ENCODE results near the gene TNNC1. TPM values are rescaled to one million over a fixed set of nuclear protein-coding genes. Genes with fewer than 3 reads are reported as not detected.

TNNC1 gene
- total and polyA plus RNA-seq, 2 donors (not counting 1 experiment from before 2014, with no cell fraction given), result 1.1 to 5.4 TPM

DNA sequence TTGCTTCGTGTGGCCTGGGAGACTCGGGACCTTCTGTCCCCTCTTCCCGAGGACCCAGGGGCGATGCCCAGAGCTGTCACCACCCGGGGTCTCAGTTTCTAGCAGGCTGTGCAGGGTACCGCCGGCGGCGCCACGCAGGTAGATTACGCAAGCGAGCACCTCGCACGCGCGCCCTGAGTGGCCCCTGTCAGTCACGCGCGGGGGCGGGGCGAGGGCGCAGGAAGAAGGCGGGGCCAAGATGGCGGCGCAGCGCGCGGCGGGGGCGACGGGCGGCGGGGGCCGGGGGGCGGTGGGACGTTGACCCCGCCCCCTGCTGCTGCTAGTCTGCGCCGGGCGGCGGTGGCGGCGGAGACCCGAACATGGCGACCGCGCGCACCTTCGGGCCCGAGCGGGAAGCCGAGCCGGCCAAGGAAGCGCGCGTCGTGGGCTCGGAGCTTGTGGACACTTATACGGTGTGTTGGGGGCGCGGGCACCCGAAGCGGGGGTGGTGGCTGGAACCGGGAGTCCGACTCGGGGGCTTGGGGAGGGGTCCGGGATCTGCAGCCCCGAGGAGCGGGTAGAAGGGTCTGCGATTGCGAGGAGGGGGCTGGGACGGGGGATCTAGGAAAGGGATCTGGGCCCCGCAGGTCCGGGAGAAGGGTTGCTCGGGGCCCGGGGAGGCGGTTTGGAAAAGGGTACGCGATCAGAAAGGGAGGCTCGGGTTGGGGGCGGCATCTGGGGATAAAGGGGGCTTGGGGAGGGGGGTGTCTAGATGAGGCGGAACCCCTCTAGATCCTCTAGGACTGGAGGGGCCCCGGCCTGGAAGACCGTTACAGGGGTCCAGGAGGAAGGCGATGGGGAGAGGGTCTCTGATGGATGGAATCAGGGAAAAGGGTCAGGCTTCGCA lies 1.7 kb upstream of the TNNC1 start, which contains the start of gene NISCH:
TSS of gene NISCH (plus strand) at position 322 of the 886 bp plus-strand sequence. CDS start at position 360, 38 bp downstream.
- under 1% methylated on average over 86 of the region's 86 CpGs for WGBS (ENCODE audit: insufficient coverage)
- no peak for TF ChIP-seq EZH2 (IDR thresholded peaks at IDR 0.05; ENCODE audit: borderline replicate concordance, insufficient read depth, low read depth, low read length, poor library complexity, severe bottlenecking)
- TF ChIP-seq, protein P1, sequence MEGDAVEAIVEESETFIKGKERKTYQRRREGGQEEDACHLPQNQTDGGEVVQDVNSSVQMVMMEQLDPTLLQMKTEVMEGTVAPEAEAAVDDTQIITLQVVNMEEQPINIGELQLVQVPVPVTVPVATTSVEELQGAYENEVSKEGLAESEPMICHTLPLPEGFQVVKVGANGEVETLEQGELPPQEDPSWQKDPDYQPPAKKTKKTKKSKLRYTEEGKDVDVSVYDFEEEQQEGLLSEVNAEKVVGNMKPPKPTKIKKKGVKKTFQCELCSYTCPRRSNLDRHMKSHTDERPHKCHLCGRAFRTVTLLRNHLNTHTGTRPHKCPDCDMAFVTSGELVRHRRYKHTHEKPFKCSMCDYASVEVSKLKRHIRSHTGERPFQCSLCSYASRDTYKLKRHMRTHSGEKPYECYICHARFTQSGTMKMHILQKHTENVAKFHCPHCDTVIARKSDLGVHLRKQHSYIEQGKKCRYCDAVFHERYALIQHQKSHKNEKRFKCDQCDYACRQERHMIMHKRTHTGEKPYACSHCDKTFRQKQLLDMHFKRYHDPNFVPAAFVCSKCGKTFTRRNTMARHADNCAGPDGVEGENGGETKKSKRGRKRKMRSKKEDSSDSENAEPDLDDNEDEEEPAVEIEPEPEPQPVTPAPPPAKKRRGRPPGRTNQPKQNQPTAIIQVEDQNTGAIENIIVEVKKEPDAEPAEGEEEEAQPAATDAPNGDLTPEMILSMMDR (IDR thresholded peaks at IDR 0.05), result no peak
- ChIA-PET CTCF (interaction anchor here (0.8 to 5.1 kb wide), 3 partner anchors 9 to 202 kb away, joined by 3 to 23 read pairs (median 3); partner anchors contain the start of gene SEMA3G), POLR2A (interaction anchor here (0.6 kb wide), 1 partner anchor 512 kb away, joined by 3 read pairs; no protein-coding TSS in a partner anchor)
- ATAC-seq (ENCODE audit: low read depth) (peak; percentile 97), DNase-seq (peak; percentile 94)
- Histone ChIP-seq H3K27ac (ENCODE audit: low read length in 2 of 2) (peak within 1 kb of the TSS; percentile 88 to 92), H3K9ac (ENCODE audit: low read length) (peak within 1 kb of the TSS; percentile 73), H3K4me1 (ENCODE audit: control insufficient read depth in 2 of 2, insufficient read depth in 2 of 2, low read length in 2 of 2) (peaks cover 16 to 27% of the 10 kb centered on the region in 2 donors), H3K4me3 (ENCODE audit: control extremely low read depth in 1 of 5, extremely low read depth in 1 of 5, insufficient read depth in 1 of 5, low read depth in 2 of 5, low read length in 4 of 5) (peak within 1 kb of the TSS; percentile 50 to 81 (median 70)), H3K79me2 (ENCODE audit: control insufficient read depth, insufficient read depth, low read length) (peaks cover 41% of the 10 kb centered on the region), H4K20me1 (ENCODE audit: control insufficient read depth, insufficient read depth, low read length, poor library complexity, severe bottlenecking) (no peaks in the 10 kb centered on the region), H3K36me3 (replicated peaks in 1 of 2; ENCODE audit: control extremely low read depth in 1 of 2, control insufficient read depth in 1 of 2, extremely low read depth in 1 of 2, insufficient read depth in 2 of 2, low read length in 1 of 2) (peaks cover under 1 to 15% of the 10 kb centered on the region in 2 experiments), H3K4me2 (replicated peaks; ENCODE audit: low read depth, low read length, poor library complexity, severe bottlenecking) (peak within 1 kb of the TSS; percentile 86), H3K27me3 (replicated peaks in 1 of 4; ENCODE audit: control extremely low read depth in 1 of 4, control insufficient read depth in 3 of 4, insufficient read depth in 4 of 4, low read length in 3 of 4) (no peaks in the 10 kb centered on the region), H3K9me3 (ENCODE audit: control extremely low read depth in 1 of 3, control insufficient read depth in 2 of 3, insufficient read depth in 1 of 3, low read length in 2 of 3) (no peaks in the 10 kb centered on the region), H2AFZ (ENCODE audit: insufficient read depth, low read depth, low read length, poor library complexity, severe bottlenecking) (peak within 1 kb of the TSS; percentile 97)
- no peaks in the 10 kb centered on the region for H3K9me3 Mint-ChIP-seq (ENCODE audit: insufficient read depth)
- intact Hi-C loops (cut with micrococcal nuclease), result loop anchor here (1.0 to 5.0 kb wide), 4 partner anchors 10 to 232 kb away; partner anchors contain the start of genes GNL3, PBRM1, SEMA3G and TLR9
- peak within 1 kb of the TSS; percentile 94 for H3K27ac Mint-ChIP-seq
- H3K4me1 Mint-ChIP-seq, result peaks cover 38% of the 10 kb centered on the region
- H3K4me3 Mint-ChIP-seq, result peak within 1 kb of the TSS; percentile 88
- no peaks in the 10 kb centered on the region for H3K27me3 Mint-ChIP-seq
